Hematopoietic multipotent progenitor cell (in vitro differentiated cells): ENCODE measurements around the gene BAHCC1. TPM values are rescaled to one million over a fixed set of nuclear protein-coding genes. Genes with fewer than 3 reads are reported as not detected.

Experiments
- DNase-seq, 3 donors: peaks; one replicate each; pipeline ENCODE4 v3.0.0-alpha.2; 2011 to 2015; ENCODE audit warnings: low read depth in 2 of 3, low spot score in 2 of 3
- total RNA-seq: library from RNA; depleted of rRNA; stranded (reverse); fragments of >200 nt; gene quantifications from one replicate; pipeline ENCODE4 v1.2.3, GENCODE V29; 2012

Gene BAHCC1
- total RNA-seq, 1 donor: 21.3 TPM

GRCh38 chr17:81471818-81472456 lies 76.7 kb downstream of the BAHCC1 start:
- DNase-seq: no peak

DNA sequence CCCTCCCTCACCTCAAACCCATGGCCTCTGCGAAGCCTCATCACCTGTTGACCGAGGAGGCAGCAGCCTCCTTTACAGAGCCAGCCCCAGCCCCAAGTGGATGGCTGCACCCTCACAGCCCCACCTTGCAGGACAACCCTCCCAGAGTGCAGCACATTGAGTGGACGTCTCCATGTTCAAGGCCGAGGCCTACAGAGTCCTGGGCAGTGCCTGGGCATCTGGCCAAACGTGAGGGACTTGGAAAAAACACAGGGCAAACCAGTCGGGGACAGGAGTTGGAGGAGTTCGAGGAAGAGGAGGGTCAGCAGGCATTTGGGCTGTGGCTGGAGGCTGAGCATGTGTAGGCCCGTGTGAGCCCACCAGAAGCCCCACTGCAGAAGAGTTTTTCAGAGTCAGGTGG lies 77.8 kb downstream of the BAHCC1 start:
- DNase-seq: no peak

DNA sequence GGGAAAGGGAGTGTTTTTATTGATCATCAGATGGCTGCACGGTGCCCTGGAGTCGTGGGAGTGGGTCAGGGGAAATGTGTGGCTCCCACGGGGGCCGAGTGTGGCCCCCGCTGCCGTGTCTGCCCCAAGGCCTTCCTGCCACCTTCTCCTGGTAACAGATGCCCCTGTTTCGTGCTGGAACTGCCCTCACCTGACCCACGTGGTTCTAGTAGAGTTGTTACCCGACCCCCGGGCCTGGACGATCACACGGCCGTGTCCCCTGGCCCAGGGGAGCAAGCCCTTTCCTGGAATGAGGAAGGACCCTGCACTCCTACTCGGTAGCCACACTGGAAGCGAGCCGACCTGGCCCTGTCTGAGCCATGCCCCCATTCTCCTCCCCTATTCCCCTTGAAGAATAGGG lies 79.7 kb downstream of the BAHCC1 start:
- no peak for DNase-seq

GRCh38 chr17:81476097-81476496 lies 80.8 kb downstream of the BAHCC1 start:
- DNase-seq: no peak

- no peak for DNase-seq
These were observed 81.4 kb downstream of the BAHCC1 start for GRCh38 chr17:81476635-81477034.

- no peak for DNase-seq
These were observed 81.9 kb downstream of the BAHCC1 start for GRCh38 chr17:81477173-81477572.

- no peak for DNase-seq
These were observed 82.9 kb downstream of the BAHCC1 start for GRCh38 chr17:81478119-81478518.

- no peak for DNase-seq
These were observed 84.2 kb downstream of the BAHCC1 start for GRCh38 chr17:81479175-81480071.

DNA sequence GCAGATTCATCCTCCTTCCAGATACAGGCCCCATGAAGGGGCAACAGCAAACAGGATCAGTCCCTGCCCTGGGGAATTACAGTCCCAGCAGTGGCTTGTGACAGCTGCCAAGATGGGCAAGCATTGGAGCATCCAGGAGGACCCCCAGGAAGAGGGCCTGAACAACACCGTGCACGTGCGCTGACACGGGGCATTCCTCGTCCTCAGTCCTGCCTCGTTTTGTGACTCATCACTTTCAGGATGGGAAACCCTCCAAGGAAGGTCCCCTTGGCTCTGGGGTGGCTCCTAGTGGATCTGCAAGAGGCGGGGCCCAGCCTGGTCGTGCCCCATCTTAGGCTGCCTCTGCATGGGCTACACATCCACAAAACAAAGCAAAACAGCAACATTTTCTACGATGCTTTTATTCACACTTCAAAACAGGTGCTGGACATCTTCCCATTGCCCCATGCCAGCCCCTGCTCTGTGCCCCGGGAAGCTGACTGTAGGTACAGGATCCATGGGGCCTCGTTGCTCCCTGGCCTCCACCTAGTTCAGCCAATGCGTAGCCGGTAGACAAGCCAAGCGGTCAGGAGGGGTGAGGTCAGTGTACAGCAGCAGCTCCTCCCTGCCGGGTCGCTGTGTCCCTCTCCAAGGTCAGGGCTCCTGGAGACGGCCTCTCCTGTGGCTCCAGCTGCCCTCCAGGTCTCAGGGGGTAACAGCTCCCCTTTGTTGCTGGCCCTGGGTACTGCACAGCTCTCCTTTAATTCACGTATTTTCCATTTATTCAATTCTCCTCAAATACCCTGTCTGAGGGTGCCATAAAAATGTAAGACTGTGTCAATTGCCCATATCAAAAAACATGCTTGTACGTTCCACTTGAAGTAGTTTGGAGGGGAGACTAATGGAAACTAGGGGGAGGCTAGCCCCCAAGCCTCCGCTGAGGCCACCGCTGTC lies 85.1 kb downstream of the BAHCC1 start:
- DNase-seq: no peak

DNA sequence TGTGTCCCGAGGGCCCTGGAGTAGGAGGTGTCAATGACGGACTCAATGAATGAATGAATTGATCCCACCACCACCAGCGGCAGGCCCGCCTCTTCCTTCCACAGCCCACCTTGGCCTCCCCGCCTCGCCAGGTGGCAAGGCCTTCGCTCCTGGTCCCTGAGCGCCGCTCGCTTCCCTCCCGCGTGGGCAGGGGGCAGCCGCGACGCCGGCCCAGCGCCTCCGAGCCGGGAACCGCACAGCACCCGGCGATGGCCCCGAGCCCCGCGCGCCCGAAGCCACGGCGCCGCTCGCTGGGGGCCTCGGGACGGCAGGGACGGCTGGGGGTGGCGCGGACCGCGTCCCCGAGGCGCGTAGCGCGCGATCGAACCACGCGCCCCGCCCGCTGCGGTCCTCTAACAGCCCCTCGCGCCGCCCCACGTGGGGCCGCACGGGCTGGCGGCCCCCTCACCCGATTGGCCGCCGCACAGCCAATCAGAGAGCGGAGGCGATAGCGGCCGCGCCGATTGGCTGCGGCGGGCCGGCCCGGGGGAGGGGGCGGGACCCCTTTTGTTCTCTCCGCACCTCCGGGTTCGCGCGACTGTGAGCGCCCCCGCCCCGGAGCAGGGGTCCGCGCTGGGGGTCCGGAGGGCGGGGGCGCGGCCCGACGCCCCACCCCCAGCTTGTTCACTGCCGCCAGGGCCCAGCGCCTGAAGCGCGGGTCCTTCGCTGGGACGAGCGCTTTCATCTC lies 86.0 kb downstream of the BAHCC1 start:
- peak; percentile 38 to 90 (median 84) for DNase-seq

GRCh38 chr17:81481815-81482505 lies 86.7 kb downstream of the BAHCC1 start:
- DNase-seq: no peak

DNA sequence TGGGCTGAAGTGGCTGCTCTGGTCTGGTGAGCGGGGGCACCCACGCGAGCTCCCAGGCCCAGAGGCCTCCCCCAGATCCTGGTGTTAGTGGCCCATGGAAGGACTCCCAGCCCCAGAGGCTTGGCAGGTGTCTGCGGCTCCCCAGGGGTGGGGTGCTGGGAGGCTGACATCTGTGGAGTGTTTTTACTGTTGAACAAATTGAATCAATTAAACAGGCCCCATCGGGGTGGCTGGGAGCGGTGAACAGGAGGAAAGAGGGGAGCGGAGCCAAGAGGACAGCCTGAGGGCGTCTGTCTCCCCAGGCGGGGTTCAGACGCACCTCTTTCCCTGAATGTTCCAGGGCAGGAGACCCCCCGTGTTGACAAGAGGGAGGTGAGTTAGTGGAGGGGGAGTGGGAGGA lies 87.4 kb downstream of the BAHCC1 start:
- DNase-seq: no peak

DNA sequence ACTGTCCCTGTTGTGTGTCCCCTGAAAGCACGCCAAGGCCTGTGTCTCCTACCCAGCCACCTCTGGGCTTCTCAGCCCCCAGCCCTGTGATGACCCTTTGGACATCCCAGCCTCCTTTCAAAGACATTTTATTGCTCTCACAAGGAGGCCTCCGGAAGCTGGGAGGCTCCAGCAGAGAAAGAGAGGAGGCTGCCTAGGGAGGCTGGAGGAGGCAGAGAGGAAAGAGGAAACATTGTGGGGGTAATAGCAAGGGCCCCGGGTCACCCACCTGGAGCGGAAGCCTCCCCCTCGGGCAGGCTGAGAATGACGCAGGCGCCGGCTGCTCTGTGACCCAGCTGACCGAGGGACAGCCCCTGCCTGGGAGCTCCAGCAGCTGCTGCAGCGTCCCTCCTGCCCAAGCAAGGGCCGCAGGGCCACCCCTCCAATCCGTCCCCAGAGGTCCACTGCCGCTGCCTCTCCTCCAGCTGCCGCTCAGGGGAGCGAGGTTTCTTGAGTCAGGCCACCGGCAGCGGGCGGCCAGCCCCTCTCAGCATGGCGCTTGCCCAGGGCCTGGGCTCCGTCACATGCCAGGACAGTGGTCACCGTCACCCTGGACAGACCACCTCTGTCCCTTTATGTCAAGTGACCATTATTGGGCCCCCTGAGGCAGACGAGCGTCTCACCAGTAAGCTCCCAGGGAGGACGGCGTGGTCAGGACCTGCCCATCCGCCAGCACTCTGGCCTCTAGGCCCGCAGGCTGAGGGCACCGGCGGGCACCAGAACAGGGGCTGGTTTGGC lies 88.0 kb downstream of the BAHCC1 start:
- DNase-seq: peak in 2 of 3 donors; percentile 82 to 84

GRCh38 chr17:81483862-81484194 lies 88.6 kb downstream of the BAHCC1 start:
- DNase-seq: no peak

- peak; percentile 73 to 83 (median 81) for DNase-seq
These were observed 89.1 kb downstream of the BAHCC1 start for GRCh38 chr17:81484195-81484979.

GRCh38 chr17:81486199-81486810 lies 91.0 kb downstream of the BAHCC1 start:
- peak in 2 of 3 donors; percentile 83 to 88 for DNase-seq

- DNase-seq: no peak
These were observed 91.8 kb downstream of the BAHCC1 start for GRCh38 chr17:81487089-81487486.
